Hematopoietic multipotent progenitor cell treated with erythropoietin and hydrocortisone succinate and interleukin-3 and kit ligand, for 15 days (in vitro differentiated cells): Measurements from ENCODE around the gene GPRC5D.

Experiments used
- DNase-seq: peaks from one replicate; pipeline ENCODE4 v3.0.0-alpha.2; 2015; ENCODE audit warnings: low spot score

GPRC5D gene

DNA sequence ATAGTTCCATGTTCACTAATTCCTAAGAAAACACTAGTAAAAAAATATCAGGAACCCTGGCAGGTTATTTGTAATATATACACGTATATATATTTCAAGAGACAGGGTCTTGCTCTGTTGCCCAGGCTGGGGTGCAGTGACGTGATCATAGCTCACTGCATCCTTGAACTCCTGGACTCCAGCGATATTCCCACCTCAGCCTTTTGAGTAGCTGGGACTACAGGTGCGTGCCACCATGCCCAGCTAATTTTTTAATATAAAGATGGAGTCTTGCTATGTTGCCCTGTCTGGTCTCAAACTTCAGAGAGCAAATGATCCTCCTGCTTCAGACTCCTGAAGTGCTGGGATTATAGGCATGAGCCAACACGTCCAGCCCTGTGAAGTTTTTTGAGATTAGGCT, 44.4 kb downstream of the GPRC5D start:
- DNase-seq, result no peak

GRCh38 chr12:12903642-12904609, 48.0 kb downstream of the GPRC5D start:
- no peak for DNase-seq

DNA sequence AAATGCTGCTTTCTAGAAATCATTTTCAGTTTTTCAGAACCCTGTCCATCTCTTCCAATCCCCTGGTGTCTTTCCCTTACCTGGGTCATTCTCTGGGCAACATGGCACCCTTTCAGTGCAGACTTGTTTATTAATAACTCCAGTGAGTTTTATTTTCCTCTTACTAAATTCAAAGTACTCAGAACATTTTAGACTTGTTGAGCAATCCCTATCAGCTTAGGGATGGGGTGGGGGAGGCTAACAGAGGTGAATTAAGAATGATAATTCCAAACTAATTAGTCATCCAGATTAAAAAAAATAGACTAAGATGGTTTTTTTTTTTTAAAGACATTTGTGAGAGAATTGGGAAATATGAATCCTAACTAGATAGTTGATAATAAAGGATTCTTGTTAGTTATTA, 49.9 kb downstream of the GPRC5D start:
- no peak for DNase-seq

DNA sequence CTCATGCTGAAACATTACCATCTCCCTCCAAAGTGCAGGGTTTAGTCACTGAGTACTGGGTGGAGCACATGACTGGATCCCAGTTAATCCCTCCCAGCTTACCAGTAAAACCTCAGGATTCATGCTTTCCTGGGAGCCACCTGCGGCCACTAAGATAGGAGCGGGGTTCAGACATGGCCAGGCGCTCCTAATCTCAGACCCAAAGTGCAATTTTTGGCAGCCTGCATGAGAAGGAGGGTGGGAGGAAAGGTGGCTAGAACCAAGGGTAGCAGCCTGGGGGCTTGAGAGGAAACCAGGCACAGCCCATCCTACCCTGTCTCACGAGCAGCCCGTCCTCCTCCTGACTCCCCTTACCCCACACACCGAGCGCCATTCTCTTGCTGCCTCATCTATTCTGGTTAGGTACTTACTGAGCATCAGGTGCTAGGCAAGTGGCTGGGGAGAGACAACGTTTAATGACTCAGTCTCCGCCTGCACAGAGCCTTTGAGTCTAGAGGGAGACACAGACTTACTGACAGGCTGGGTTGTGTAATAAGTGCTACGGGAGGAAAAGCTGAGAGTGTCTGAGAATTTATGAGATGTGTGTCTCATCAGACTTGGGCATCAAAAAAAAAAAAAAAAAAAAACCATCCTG, 50.7 kb downstream of the GPRC5D start:
- DNase-seq, result no peak

DNA sequence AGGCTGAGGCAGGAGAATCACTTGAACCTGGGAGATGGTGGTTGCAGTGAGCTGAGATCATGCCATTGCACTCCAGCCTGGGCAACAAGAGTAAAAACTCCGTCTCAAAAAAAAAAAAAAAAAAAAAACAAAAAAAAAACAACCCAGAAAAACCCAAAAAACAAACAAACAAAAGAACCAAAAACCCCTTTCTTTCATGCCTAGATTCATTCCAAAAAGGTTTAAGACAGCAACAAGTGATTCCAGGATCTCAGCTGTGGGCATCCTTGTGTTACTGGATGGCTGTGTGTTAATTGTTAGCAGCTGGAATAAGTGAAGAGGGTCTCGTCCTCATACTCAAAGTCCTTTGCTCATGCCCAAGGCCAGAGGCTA, 51.2 kb downstream of the GPRC5D start:
- no peak for DNase-seq

DNA sequence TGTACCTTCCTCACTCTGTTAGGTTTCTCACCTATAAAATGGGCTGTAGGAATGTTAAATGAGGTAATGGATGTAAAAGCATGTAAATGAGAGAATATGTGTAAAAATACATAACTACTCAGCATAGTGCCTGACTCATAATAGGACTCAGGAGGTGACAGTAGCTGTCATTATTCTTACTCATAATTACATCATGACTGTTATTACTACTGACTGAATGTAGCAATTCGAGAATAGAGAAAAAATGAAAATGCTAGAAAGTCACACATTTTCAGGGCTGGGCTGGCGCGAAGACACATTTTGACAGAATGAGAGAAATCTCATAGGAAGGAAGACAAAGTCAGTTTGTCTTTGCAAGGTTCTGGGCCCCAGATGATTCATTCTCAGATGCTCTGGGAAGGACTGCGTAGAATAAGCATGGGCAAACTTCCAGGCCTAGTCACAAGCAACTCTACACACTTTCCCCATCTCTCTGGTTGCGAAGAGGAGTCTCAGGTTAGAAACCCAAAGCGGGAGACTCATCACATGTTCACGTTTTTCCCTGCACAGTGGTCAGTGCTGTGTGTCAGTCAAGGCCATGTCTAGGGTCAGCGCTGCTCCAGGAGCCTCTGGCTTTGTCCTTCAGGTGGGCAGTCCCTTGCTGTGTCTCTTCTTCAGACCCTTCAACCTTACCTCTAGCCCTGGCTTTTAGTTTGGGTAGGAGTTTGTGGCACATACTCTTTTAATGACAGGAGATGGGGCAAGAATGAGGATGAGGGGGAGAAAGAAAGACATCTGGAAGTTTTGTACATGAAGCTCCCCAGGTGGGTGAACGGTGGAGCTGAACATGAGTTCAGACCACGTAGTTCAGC, 52.2 kb downstream of the GPRC5D start:
- no peak for DNase-seq

GRCh38 chr12:12898911-12899511, 53.0 kb downstream of the GPRC5D start:
- DNase-seq, result no peak

DNA sequence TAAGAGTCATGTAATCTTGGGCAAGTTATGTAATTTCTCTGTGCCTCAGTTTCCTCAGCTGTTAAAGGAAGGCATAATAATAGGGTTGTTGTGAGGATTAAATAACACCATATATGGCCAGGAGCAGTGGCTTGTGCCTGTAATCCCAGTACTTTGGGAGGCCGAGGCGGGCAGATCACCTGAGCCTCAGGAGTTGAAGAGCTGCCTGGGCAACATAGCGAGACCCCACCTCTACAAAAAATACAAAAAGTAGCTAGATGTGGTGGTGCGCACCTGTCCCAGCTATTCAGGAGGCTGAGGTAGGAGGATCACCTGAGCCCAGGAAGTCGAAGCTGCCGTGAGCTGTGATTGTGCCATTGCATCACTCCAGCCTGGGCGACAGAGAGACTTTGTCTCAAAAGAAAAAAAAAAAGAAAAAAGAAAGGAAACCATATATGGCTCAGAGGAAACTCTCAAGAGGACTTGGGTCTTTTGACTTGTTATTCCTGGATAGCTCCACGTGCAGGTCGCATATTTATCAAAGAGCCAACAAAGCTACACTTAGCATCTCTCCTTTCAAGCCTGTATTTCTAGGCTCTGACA, 53.7 kb downstream of the GPRC5D start:
- DNase-seq, result no peak

GRCh38 chr12:12897302-12897701, 54.7 kb downstream of the GPRC5D start:
- DNase-seq, result no peak

DNA sequence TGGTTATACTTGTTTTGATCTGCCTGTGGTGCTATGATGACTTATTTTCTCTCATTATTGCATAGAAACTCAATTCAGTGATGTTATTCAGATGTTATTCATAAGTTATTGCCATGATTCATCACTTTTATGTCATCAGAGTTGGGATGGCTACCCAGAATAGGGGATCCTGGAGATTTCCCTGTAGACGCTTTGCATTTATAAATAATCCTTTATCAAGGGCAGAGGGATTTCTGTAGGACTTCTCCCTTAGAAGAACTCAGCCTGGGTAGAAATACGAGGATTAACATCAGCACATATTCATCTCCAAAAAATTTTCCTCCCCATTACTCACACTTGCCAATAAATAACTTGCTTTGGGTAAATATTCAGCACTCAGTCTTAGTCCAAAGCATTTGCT, 55.7 kb downstream of the GPRC5D start:
- DNase-seq, result no peak

DNA sequence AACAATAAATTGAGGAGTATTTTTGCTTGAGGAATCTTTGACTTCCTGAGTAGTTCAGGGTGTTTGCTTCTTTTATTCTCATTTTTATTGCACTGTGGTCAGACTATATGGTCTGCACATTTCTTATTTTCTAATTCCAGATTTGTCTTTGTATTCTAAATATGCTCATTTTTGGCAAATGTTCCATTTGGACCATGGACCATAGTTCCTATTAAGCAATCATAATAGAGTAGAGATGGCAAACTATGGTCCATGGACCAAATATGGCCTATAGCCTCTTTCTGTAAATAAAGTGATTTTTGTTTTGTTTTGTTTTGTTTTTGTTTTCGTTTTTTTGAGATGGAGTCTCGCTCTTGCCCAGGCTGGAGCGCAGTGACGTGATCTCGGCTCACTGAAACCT, 58.5 kb downstream of the GPRC5D start:
- DNase-seq, result no peak

GRCh38 chr12:12892681-12893141, 59.3 kb downstream of the GPRC5D start:
- DNase-seq, result no peak

DNA sequence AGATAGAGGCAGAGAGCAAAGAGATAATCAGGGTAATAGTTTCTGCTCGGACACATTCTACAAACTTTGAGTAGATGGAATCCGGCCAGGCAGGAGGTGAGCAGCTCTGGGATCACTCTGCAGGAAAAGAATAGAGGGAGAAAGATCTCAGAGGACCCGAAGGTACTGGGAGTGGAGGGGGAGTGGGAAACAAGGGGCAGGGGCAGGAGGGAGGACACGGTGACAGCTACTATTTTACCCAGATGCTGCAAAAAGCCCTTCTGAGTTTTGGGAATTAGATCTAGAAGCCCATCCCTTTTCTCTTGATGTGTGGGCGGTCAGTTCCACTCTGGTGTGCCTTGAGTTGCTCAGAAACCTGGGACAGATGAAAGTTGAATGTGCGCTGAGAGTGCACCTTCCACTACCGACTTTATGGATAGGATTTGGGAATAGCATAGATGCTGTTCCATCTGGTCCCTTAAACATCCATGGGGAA, 60.1 kb downstream of the GPRC5D start:
- DNase-seq, result no peak

DNA sequence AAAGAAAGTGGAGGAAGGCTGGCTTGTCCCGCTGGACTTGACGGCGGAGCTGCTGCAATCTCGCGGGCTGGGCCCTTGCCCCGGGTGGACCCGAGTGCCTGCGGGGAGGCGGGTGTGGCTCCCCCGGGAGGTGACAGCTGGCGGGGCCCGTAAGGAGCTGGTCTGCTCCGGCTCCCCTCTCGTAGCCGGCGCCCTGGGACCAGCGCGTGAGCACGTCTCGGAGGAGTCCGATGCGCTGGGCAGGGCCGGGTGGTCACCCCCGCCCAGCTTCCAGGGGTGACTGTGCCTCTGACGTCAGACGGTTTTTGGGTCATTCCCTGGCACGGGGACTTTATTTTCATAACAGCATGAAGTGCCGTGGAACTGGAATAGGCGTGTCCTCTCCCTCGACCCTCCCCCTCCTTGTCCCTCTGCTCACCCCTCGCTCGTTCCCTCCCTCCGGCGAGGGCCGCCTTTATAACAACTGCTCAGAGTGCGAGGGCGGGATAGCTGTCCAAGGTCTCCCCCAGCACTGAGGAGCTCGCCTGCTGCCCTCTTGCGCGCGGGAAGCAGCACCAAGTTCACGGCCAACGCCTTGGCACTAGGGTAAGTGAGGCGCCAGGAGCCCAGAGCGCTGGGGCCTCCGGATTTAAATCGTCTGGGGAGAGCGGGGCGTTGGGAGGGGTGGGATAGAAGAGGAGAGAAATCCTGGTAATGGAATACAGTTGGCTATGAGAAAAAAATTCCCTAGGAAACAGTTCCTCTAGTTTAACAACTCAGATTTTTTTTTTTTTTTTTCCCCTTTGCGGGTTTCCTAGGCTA, 60.7 kb downstream of the GPRC5D start, which contains the start of gene GPRC5A:
GPRC5A (plus strand) TSS at position 483 of the 801 bp plus-strand sequence. CDS start 16,688 bp downstream, outside the sequence.
- no peak for DNase-seq
